ENCODE data around the gene ARMC7. TPM values are rescaled to one million over a fixed set of nuclear protein-coding genes. Genes with fewer than 3 reads are reported as not detected.

The ARMC7 gene
- total RNA-seq, 1 donor from 2014 or later: 3.2 TPM

DNA sequence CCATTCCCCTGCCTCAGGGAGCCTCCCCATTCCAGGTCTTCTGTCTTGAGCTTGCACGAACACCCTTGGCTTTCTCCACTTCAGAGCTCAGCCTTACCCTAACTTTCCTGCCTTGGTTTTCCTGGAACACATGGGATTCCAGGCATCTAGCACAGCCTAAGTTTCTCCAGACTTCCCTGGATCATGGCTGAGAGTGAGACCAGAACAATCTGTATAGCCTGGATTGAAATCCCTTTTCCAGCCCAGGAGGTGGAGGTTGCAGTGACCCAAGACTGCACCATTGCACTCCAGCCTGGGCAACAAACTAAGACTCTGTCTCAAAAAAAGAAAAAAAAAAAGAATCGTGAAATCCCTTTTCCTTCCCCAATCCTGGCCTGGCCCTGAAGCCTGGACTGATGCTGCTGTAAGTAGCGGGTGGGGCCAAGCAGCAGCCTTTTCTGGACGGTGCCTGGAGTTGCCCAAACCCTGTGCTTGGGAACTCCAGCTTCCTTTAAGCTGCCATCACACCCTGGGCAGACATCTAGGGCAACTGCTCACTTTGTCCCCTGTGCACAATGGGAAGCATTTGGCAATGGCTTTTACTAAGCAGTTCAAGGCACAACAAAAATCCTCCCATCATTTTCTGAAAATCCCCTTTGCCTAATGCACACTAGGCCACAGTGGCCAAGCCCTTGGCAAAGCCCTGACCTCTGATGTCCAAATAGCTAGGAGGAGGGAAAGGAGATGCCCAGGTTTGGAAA is 34.0 kb upstream of the ARMC7 start:
- DNase-seq (ENCODE audit: low read depth): no peak
- Histone ChIP-seq H3K27me3 (ENCODE audit: control insufficient read depth, insufficient read depth, low read length) (no peaks in the 10 kb centered on the region), H3K4me3 (ENCODE audit: low read depth, low read length) (no peak overlapping the region), H3K36me3 (ENCODE audit: control insufficient read depth, insufficient read depth, low read length) (no peaks in the 10 kb centered on the region)
- no peak for TF ChIP-seq CTCF (IDR thresholded peaks at IDR 0.05; ENCODE audit: insufficient read depth, low read length, severe bottlenecking)
- no peak for FAIRE-seq

- DNase-seq (ENCODE audit: low read depth) (no peak), FAIRE-seq (no peak)
- TF ChIP-seq CTCF (IDR thresholded peaks at IDR 0.05; ENCODE audit: insufficient read depth, low read length, severe bottlenecking): no peak
- Histone ChIP-seq H3K36me3 (ENCODE audit: control insufficient read depth, insufficient read depth, low read length) (no peaks in the 10 kb centered on the region), H3K4me3 (ENCODE audit: low read depth, low read length) (peak overlapping the region; percentile 19), H3K27me3 (ENCODE audit: control insufficient read depth, insufficient read depth, low read length) (no peaks in the 10 kb centered on the region)
These were observed 32.7 kb upstream of the ARMC7 start for GRCh38 chr17:75077072-75077495.

DNA sequence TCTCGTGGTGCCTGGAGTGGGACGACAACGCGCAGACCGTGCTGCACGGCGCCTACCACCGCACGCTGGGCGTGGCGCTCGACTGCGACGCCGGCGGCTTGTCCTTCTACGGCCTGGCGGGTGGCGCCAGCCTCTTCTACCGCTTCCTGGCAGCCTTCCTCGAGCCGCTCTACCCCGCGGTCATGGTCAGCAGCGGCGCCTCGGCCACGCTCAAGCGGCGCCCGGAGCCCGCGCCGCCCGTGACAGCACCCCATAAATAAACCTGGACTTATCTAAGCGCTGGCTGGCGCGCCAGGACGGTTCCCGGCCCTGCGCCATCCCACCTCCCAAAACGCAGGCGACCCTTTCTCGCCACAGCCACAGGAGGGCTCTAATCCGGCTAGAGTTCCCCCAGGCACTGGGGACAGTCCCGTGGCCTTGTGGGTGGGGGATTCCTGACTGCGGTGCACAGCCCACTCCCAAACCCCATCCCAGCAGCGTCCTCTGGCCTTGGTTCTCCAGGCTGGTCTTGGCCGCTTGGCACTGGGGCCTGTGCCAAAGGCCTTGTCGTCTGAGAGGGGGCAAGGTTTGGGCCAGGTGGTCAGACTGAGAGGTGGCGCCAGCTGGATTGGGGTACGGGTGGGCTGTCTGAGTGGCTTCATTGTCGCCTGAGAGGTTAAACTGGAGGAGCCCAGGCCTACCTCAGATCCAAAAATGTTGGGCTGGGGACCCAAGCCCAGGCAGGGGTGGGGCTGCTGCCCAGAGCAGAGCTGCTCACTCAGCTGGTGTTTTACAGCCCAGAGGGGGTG is 32.1 kb upstream of the ARMC7 start:
- H3K36me3 ChIP-seq (ENCODE audit: control insufficient read depth, insufficient read depth, low read length): no peaks in the 10 kb centered on the region
- no peaks in the 10 kb centered on the region for H3K27me3 ChIP-seq (ENCODE audit: control insufficient read depth, insufficient read depth, low read length)
- peak overlapping the region; percentile 19 for H3K4me3 ChIP-seq (ENCODE audit: low read depth, low read length)
- TF ChIP-seq CTCF (IDR thresholded peaks at IDR 0.05; ENCODE audit: insufficient read depth, low read length, severe bottlenecking): peak; percentile 15
- FAIRE-seq: no peak
- DNase-seq (ENCODE audit: low read depth): no peak

DNA sequence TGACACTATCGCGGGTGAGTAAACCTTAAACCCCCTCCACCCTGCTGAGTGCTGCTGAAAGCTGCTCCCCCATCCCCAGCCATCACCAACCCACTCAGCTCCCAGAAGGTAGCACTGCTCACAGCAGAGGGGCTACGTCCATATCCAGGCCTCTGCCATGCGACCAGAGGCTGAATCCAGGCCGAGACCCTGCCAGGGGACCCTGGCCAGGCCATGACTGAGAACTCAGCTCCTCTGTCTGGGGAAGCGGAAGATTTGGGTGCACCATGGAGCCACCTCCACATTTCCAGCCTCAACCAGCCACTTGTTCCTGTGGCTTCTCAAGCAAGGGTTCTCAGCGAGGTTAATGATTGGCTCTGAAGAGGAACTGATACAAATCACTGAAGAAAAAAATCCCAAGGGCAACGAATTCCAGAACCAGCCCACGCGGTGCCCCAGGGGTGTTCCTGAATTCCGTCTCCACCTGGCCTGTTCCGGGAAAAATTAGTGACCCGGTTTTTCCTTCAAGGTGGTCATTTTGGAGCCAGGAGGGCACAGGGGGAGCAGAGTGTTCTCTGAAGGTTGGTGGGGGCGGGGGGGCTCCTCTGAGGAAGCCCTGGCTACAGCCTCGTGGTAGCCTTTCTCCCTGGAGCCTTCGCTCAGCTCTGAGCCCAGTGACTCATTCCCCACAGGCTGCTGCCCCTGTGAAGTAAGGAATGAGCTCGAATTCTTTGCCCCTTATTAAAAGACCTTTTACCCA is 31.3 kb upstream of the ARMC7 start:
- H3K36me3 ChIP-seq (ENCODE audit: control insufficient read depth, insufficient read depth, low read length): no peaks in the 10 kb centered on the region
- DNase-seq (ENCODE audit: low read depth) (peak; percentile 46), FAIRE-seq (no peak)
- TF ChIP-seq CTCF (IDR thresholded peaks at IDR 0.05; ENCODE audit: insufficient read depth, low read length, severe bottlenecking): no peak
- no peaks in the 10 kb centered on the region for H3K27me3 ChIP-seq (ENCODE audit: control insufficient read depth, insufficient read depth, low read length)
- no peak overlapping the region for H3K4me3 ChIP-seq (ENCODE audit: low read depth, low read length)

DNA sequence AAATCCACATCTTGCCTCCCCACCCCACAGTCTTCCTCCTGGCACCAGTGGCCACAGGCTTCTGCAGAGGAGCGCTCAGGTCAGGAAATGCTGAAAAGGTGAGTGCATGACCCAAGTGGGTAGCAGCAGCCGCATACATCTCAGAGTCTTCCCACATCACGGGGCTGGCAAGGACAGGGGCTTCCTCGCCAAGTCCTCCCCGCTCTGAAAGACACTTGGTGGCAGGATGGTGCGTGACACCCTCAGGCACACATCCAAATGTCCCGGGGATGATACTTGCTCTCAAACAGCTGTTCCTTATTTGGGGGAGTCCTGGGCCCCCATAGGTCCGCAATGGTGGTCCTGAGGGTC is 30.8 kb upstream of the ARMC7 start:
- DNase-seq (ENCODE audit: low read depth) (no peak), FAIRE-seq (no peak)
- H3K27me3 ChIP-seq (ENCODE audit: control insufficient read depth, insufficient read depth, low read length): no peaks in the 10 kb centered on the region
- H3K4me3 ChIP-seq (ENCODE audit: low read depth, low read length): no peak overlapping the region
- H3K36me3 ChIP-seq (ENCODE audit: control insufficient read depth, insufficient read depth, low read length): no peaks in the 10 kb centered on the region
- no peak for TF ChIP-seq CTCF (IDR thresholded peaks at IDR 0.05; ENCODE audit: insufficient read depth, low read length, severe bottlenecking)
